Superior temporal gyrus (tissue), 1 donor: ENCODE data around the gene FOXF1.

Experiments
- DNase-seq: peaks from one replicate; pipeline ENCODE4 v3.0.0-alpha.2; 2016; ENCODE audit errors: extremely low spot score

FOXF1 gene

GRCh38 chr16:86492961-86493629, 17.2 kb upstream of the FOXF1 start:
- no peak for DNase-seq

GRCh38 chr16:86494039-86494564, 16.2 kb upstream of the FOXF1 start:
- DNase-seq = no peak

- DNase-seq = no peak
Measured at GRCh38 chr16:86494565-86495356, 15.6 kb upstream of the FOXF1 start.

- DNase-seq = no peak
Measured at GRCh38 chr16:86495357-86495701, 15.0 kb upstream of the FOXF1 start.

GRCh38 chr16:86495756-86496261, 14.5 kb upstream of the FOXF1 start:
- DNase-seq = no peak

GRCh38 chr16:86496262-86496928, 13.9 kb upstream of the FOXF1 start:
- DNase-seq = no peak

GRCh38 chr16:86496929-86497461, 13.3 kb upstream of the FOXF1 start:
- no peak for DNase-seq

GRCh38 chr16:86497551-86498021, 12.7 kb upstream of the FOXF1 start:
- DNase-seq = no peak

- DNase-seq = no peak
Measured at GRCh38 chr16:86498155-86498670, 12.1 kb upstream of the FOXF1 start.

- DNase-seq = no peak
Measured at GRCh38 chr16:86498671-86499439, 11.5 kb upstream of the FOXF1 start.

- DNase-seq = no peak
Measured at GRCh38 chr16:86499440-86499786, 10.9 kb upstream of the FOXF1 start.

- no peak for DNase-seq
Measured at GRCh38 chr16:86499889-86500707, 10.2 kb upstream of the FOXF1 start.

GRCh38 chr16:86500708-86501510, 9.4 kb upstream of the FOXF1 start:
- no peak for DNase-seq

- no peak for DNase-seq
Measured at GRCh38 chr16:86501989-86502855, 8.1 kb upstream of the FOXF1 start.

GRCh38 chr16:86502856-86503748, 7.2 kb upstream of the FOXF1 start:
- DNase-seq = no peak

- DNase-seq = no peak
Measured at GRCh38 chr16:86503830-86504229, 6.5 kb upstream of the FOXF1 start.
